ENCODE data around the gene RRP1B.
"Not testable (repeated sequence)": the region's sequence is repeated elsewhere in the genome, so short reads cannot be mapped to it uniquely, and the experiment has no call there.

The RRP1B gene

GRCh38 chr21:43616861-43617260 lies 42.5 kb upstream of the RRP1B start:
- not testable (repeated sequence) for H3K27ac ChIP-seq (ENCODE audit: low read depth, low read length); H3K36me3 ChIP-seq (ENCODE audit: control insufficient read depth, insufficient read depth, low read length); H2BK15ac ChIP-seq (replicated peaks; ENCODE audit: low read depth); DNase-seq; H3K56ac ChIP-seq (ENCODE audit: low read length); H3K4ac ChIP-seq (ENCODE audit: low read depth, low read length); H2BK120ac ChIP-seq (ENCODE audit: low read depth, low read length); H2AK5ac ChIP-seq (ENCODE audit: low read length); H4K8ac ChIP-seq (ENCODE audit: low read depth, low read length); H3K4me2 ChIP-seq (ENCODE audit: low read length); H3K4me1 ChIP-seq (ENCODE audit: control insufficient read depth, low read depth, low read length); H3K9ac ChIP-seq (ENCODE audit: low read length); H3K4me3 ChIP-seq (ENCODE audit: low read length); H3K79me2 ChIP-seq (ENCODE audit: control insufficient read depth, insufficient read depth, low read length); H3K27me3 ChIP-seq (ENCODE audit: insufficient read depth, low read length, poor library complexity); H3K79me1 ChIP-seq (ENCODE audit: low read length); H3K23ac ChIP-seq (ENCODE audit: low read length); H2BK5ac ChIP-seq (ENCODE audit: low read length); H4K5ac ChIP-seq (ENCODE audit: low read length); H3K18ac ChIP-seq (ENCODE audit: low read length)
- no CpG with 5 or more reads among the region's 3 CpGs for WGBS (ENCODE audit: extremely low coverage, insufficient coverage, low lambda C conversion rate)

GRCh38 chr21:43618940-43619339 lies 40.4 kb upstream of the RRP1B start:
- H3K4me3 ChIP-seq (ENCODE audit: low read length), result no peak overlapping the region
- no peak overlapping the region for H2AK5ac ChIP-seq (ENCODE audit: low read length)
- no peak for DNase-seq
- no peak overlapping the region for H3K27ac ChIP-seq (ENCODE audit: low read depth, low read length)
- H3K4me2 ChIP-seq (ENCODE audit: low read length), result no peak overlapping the region
- no peaks in the 10 kb centered on the region for H3K36me3 ChIP-seq (ENCODE audit: control insufficient read depth, insufficient read depth, low read length)
- H3K27me3 ChIP-seq (ENCODE audit: insufficient read depth, low read length, poor library complexity), result no peaks in the 10 kb centered on the region
- WGBS (ENCODE audit: extremely low coverage, insufficient coverage, low lambda C conversion rate), result no CpG with 5 or more reads among the region's 4 CpGs
- no peaks in the 10 kb centered on the region for H3K79me1 ChIP-seq (ENCODE audit: low read length)
- no peak overlapping the region for H3K56ac ChIP-seq (ENCODE audit: low read length)
- no peak overlapping the region for H4K5ac ChIP-seq (ENCODE audit: low read length)
- no peak overlapping the region for H4K8ac ChIP-seq (ENCODE audit: low read depth, low read length)
- H2BK15ac ChIP-seq (replicated peaks; ENCODE audit: low read depth), result no peak overlapping the region
- no peak overlapping the region for H3K18ac ChIP-seq (ENCODE audit: low read length)
- no peaks in the 10 kb centered on the region for H3K4me1 ChIP-seq (ENCODE audit: control insufficient read depth, low read depth, low read length)
- H3K9ac ChIP-seq (ENCODE audit: low read length), result no peak overlapping the region
- no peak overlapping the region for H3K4ac ChIP-seq (ENCODE audit: low read depth, low read length)
- H3K23ac ChIP-seq (ENCODE audit: low read length), result no peak overlapping the region
- no peak overlapping the region for H2BK5ac ChIP-seq (ENCODE audit: low read length)
- no peaks in the 10 kb centered on the region for H3K79me2 ChIP-seq (ENCODE audit: control insufficient read depth, insufficient read depth, low read length)
- no peak overlapping the region for H2BK120ac ChIP-seq (ENCODE audit: low read depth, low read length)

DNA sequence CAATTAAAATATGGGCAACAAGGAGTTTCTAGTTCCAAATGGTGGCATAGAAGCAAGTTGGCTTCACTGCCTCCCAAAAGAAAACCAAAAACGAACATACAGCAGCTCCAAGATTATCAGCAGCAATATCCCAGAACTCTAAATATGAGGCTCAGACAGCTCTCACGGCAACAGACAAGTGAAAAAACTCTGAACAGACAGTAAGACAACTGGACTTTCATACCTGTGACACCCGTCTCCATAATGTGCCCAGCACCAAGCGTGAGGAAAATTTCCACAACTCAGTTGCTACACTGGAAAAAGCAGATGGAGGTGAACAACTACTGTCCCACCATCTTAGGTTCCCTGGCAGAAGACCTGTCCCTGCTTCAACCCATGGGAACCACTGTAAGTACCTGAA lies 40.0 kb upstream of the RRP1B start:
- no peaks in the 10 kb centered on the region for H3K27me3 ChIP-seq (ENCODE audit: insufficient read depth, low read length, poor library complexity)
- DNase-seq, result no peak
- H3K56ac ChIP-seq (ENCODE audit: low read length), result no peak overlapping the region
- no peak overlapping the region for H4K5ac ChIP-seq (ENCODE audit: low read length)
- no peak overlapping the region for H3K23ac ChIP-seq (ENCODE audit: low read length)
- H2BK15ac ChIP-seq (replicated peaks; ENCODE audit: low read depth), result no peak overlapping the region
- no peak overlapping the region for H4K8ac ChIP-seq (ENCODE audit: low read depth, low read length)
- no peak overlapping the region for H3K4me2 ChIP-seq (ENCODE audit: low read length)
- H3K79me1 ChIP-seq (ENCODE audit: low read length), result no peaks in the 10 kb centered on the region
- H3K79me2 ChIP-seq (ENCODE audit: control insufficient read depth, insufficient read depth, low read length), result no peaks in the 10 kb centered on the region
- no peaks in the 10 kb centered on the region for H3K4me1 ChIP-seq (ENCODE audit: control insufficient read depth, low read depth, low read length)
- no peak overlapping the region for H2BK5ac ChIP-seq (ENCODE audit: low read length)
- H3K36me3 ChIP-seq (ENCODE audit: control insufficient read depth, insufficient read depth, low read length), result no peaks in the 10 kb centered on the region
- no peak overlapping the region for H3K4ac ChIP-seq (ENCODE audit: low read depth, low read length)
- H3K4me3 ChIP-seq (ENCODE audit: low read length), result no peak overlapping the region
- no peak overlapping the region for H3K18ac ChIP-seq (ENCODE audit: low read length)
- H3K27ac ChIP-seq (ENCODE audit: low read depth, low read length), result no peak overlapping the region
- H3K9ac ChIP-seq (ENCODE audit: low read length), result no peak overlapping the region
- H2BK120ac ChIP-seq (ENCODE audit: low read depth, low read length), result no peak overlapping the region
- no peak overlapping the region for H2AK5ac ChIP-seq (ENCODE audit: low read length)
- no CpG with 5 or more reads among the region's 4 CpGs for WGBS (ENCODE audit: extremely low coverage, insufficient coverage, low lambda C conversion rate)

GRCh38 chr21:43619856-43620255 lies 39.5 kb upstream of the RRP1B start:
- DNase-seq, result peak; percentile 51
- no peak overlapping the region for H2AK5ac ChIP-seq (ENCODE audit: low read length)
- WGBS (ENCODE audit: extremely low coverage, insufficient coverage, low lambda C conversion rate), result no CpG with 5 or more reads among the region's 4 CpGs
- H3K27me3 ChIP-seq (ENCODE audit: insufficient read depth, low read length, poor library complexity), result no peaks in the 10 kb centered on the region
- H3K4ac ChIP-seq (ENCODE audit: low read depth, low read length), result no peak overlapping the region
- no peaks in the 10 kb centered on the region for H3K79me1 ChIP-seq (ENCODE audit: low read length)
- H4K8ac ChIP-seq (ENCODE audit: low read depth, low read length), result no peak overlapping the region
- H3K4me1 ChIP-seq (ENCODE audit: control insufficient read depth, low read depth, low read length), result no peaks in the 10 kb centered on the region
- no peak overlapping the region for H3K4me3 ChIP-seq (ENCODE audit: low read length)
- no peaks in the 10 kb centered on the region for H3K36me3 ChIP-seq (ENCODE audit: control insufficient read depth, insufficient read depth, low read length)
- no peak overlapping the region for H2BK5ac ChIP-seq (ENCODE audit: low read length)
- no peak overlapping the region for H2BK15ac ChIP-seq (replicated peaks; ENCODE audit: low read depth)
- H3K4me2 ChIP-seq (ENCODE audit: low read length), result no peak overlapping the region
- H3K27ac ChIP-seq (ENCODE audit: low read depth, low read length), result no peak overlapping the region
- no peak overlapping the region for H2BK120ac ChIP-seq (ENCODE audit: low read depth, low read length)
- H3K18ac ChIP-seq (ENCODE audit: low read length), result no peak overlapping the region
- no peak overlapping the region for H3K23ac ChIP-seq (ENCODE audit: low read length)
- no peak overlapping the region for H3K56ac ChIP-seq (ENCODE audit: low read length)
- H3K9ac ChIP-seq (ENCODE audit: low read length), result no peak overlapping the region
- no peak overlapping the region for H4K5ac ChIP-seq (ENCODE audit: low read length)
- H3K79me2 ChIP-seq (ENCODE audit: control insufficient read depth, insufficient read depth, low read length), result no peaks in the 10 kb centered on the region

- no peak overlapping the region for H2BK5ac ChIP-seq (ENCODE audit: low read length)
- H3K36me3 ChIP-seq (ENCODE audit: control insufficient read depth, insufficient read depth, low read length), result no peaks in the 10 kb centered on the region
- H3K27me3 ChIP-seq (ENCODE audit: insufficient read depth, low read length, poor library complexity), result no peaks in the 10 kb centered on the region
- no peak overlapping the region for H3K9ac ChIP-seq (ENCODE audit: low read length)
- H3K56ac ChIP-seq (ENCODE audit: low read length), result no peak overlapping the region
- no peak overlapping the region for H3K4ac ChIP-seq (ENCODE audit: low read depth, low read length)
- no peak overlapping the region for H2BK15ac ChIP-seq (replicated peaks; ENCODE audit: low read depth)
- H3K27ac ChIP-seq (ENCODE audit: low read depth, low read length), result no peak overlapping the region
- no peak overlapping the region for H2BK120ac ChIP-seq (ENCODE audit: low read depth, low read length)
- DNase-seq, result no peak
- H4K8ac ChIP-seq (ENCODE audit: low read depth, low read length), result no peak overlapping the region
- H3K4me1 ChIP-seq (ENCODE audit: control insufficient read depth, low read depth, low read length), result peaks cover 3% of the 10 kb centered on the region
- H3K23ac ChIP-seq (ENCODE audit: low read length), result no peak overlapping the region
- H2AK5ac ChIP-seq (ENCODE audit: low read length), result no peak overlapping the region
- H3K18ac ChIP-seq (ENCODE audit: low read length), result no peak overlapping the region
- no peak overlapping the region for H4K5ac ChIP-seq (ENCODE audit: low read length)
- H3K79me1 ChIP-seq (ENCODE audit: low read length), result no peaks in the 10 kb centered on the region
- no CpG with 5 or more reads among the region's 2 CpGs for WGBS (ENCODE audit: extremely low coverage, insufficient coverage, low lambda C conversion rate)
- H3K79me2 ChIP-seq (ENCODE audit: control insufficient read depth, insufficient read depth, low read length), result no peaks in the 10 kb centered on the region
- H3K4me2 ChIP-seq (ENCODE audit: low read length), result no peak overlapping the region
- H3K4me3 ChIP-seq (ENCODE audit: low read length), result no peak overlapping the region
Measured at GRCh38 chr21:43622796-43623195, 36.6 kb upstream of the RRP1B start.

DNA sequence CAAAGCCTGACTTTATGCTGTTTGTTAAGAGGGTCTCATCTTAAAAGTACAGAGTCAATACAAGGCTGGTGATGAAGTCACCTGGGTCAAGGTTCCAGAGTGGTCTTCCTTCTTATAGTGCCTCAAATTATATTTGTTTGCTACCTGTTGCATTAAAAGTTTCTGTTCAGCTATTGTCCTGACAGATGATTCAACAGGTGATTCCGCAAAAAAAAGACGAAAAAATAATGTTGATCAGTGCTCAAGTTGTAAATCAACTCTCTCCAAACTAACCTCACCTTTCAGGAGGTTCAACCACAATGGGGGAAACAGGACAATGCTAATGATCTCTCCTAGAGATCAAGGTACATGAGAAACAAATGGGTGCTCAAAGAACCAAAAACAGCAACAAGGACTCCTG lies 35.8 kb upstream of the RRP1B start:
- H2BK5ac ChIP-seq (ENCODE audit: low read length), result no peak overlapping the region
- no peak overlapping the region for H3K27ac ChIP-seq (ENCODE audit: low read depth, low read length)
- no peak overlapping the region for H2BK120ac ChIP-seq (ENCODE audit: low read depth, low read length)
- H3K56ac ChIP-seq (ENCODE audit: low read length), result no peak overlapping the region
- H3K4ac ChIP-seq (ENCODE audit: low read depth, low read length), result no peak overlapping the region
- no peaks in the 10 kb centered on the region for H3K27me3 ChIP-seq (ENCODE audit: insufficient read depth, low read length, poor library complexity)
- WGBS (ENCODE audit: extremely low coverage, insufficient coverage, low lambda C conversion rate), result no CpG with 5 or more reads among the region's 2 CpGs
- no peaks in the 10 kb centered on the region for H3K79me1 ChIP-seq (ENCODE audit: low read length)
- H3K18ac ChIP-seq (ENCODE audit: low read length), result no peak overlapping the region
- H3K79me2 ChIP-seq (ENCODE audit: control insufficient read depth, insufficient read depth, low read length), result no peaks in the 10 kb centered on the region
- H3K36me3 ChIP-seq (ENCODE audit: control insufficient read depth, insufficient read depth, low read length), result no peaks in the 10 kb centered on the region
- peaks cover 3% of the 10 kb centered on the region for H3K4me1 ChIP-seq (ENCODE audit: control insufficient read depth, low read depth, low read length)
- H2BK15ac ChIP-seq (replicated peaks; ENCODE audit: low read depth), result no peak overlapping the region
- no peak overlapping the region for H4K5ac ChIP-seq (ENCODE audit: low read length)
- H3K9ac ChIP-seq (ENCODE audit: low read length), result no peak overlapping the region
- H3K4me2 ChIP-seq (ENCODE audit: low read length), result no peak overlapping the region
- H2AK5ac ChIP-seq (ENCODE audit: low read length), result no peak overlapping the region
- no peak overlapping the region for H4K8ac ChIP-seq (ENCODE audit: low read depth, low read length)
- H3K4me3 ChIP-seq (ENCODE audit: low read length), result no peak overlapping the region
- no peak overlapping the region for H3K23ac ChIP-seq (ENCODE audit: low read length)
- no peak for DNase-seq

Measured in mesendoderm (in vitro differentiated cells).